H1 (cell line): ENCODE data around the gene DBX2. TPM values are rescaled to one million over a fixed set of nuclear protein-coding genes. Genes with fewer than 3 reads are reported as not detected.

Experiments
- E2F6 ChIP-seq: IDR thresholded peaks from 2 replicates; pipeline ENCODE4 v1.6.1; 2012; ENCODE audit warnings: inconsistent platforms
- RNF2 ChIP-seq: fragments of 200-900, 300-1000 bp; sonication (generic); IDR thresholded peaks from 2 replicates; pipeline ENCODE4 v1.7.1; 2016; ENCODE audit warnings: borderline replicate concordance, low read depth, mild to moderate bottlenecking, antibody characterized with exemption, low read length; ENCODE audit not compliant: poor library complexity, severe bottlenecking; ENCODE audit errors: missing control alignments
- ZNF274 ChIP-seq: IDR thresholded peaks from 2 replicates; pipeline ENCODE4 v1.7.0; 2012; ENCODE audit warnings: low read length, borderline replicate concordance; ENCODE audit errors: extremely low read depth
- polyA plus RNA-seq, 7 experiments: library from polyadenylated mRNA; depleted of rRNA in 3 of 7; stranded (reverse) in 5 of 7; unstranded in 2 of 7; fragments of >200 nt in 5 of 7; fragments of 200-250 nt in 2 of 7; gene quantifications; 1 replicate in 5 of 7; 2 replicates in 1 of 7; 4 replicates in 1 of 7; pipeline versions ENCODE4 v1.2.1 to v1.2.3, GENCODE V29; 2011 to 2013; ENCODE audit warnings: missing spikeins in 2 of 7, mixed read lengths in 2 of 7
- total RNA-seq: library from RNA; stranded (reverse); fragmentation: NEBNext Ultra II Directional; extraction: Animal tissue kit (Norgen Biotek cat#: 25700); gene quantifications from 2 replicates; pipeline ENCODE4 v1.2.1, GENCODE V29; 2021

The DBX2 gene
- total and polyA plus RNA-seq, 2 of the 8 experiments (the other 6 are each of a cell fraction or from before 2014, with no cell fraction given): 0.06 TPM; not detected in 1

DNA sequence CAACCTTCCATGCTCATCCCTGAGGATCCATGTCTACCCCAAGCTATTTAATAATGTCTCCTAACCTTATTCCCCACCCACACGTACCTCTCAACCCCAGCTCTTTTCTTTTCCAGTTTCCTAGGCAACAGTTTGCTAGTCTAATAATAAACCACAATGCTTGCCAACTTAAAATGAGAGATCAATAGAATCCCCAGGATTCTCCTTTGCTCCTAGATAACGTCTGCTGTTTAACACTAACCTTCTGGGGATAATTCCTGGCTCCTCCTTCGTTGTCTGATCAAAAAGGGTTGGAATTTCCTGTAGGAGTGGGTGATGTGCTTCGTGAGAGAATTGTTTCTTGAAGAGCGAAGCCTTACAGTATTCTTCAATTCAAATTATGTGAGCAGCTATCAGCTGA is 42.2 kb upstream of the DBX2 start (continued):
- TF ChIP-seq RNF2 (no peak), E2F6 (no peak), ZNF274 (no peak)
- TF ChIP-seq, all 59 proteins: peak for 0
